GM18502 (cell line): ENCODE results near the gene NEDD4.
"Not testable (repeated sequence)": the region's sequence is repeated elsewhere in the genome, so short reads cannot be mapped to it uniquely, and the experiment has no call there.

Source experiments
- ATAC-seq: cut with Tn5 transposase; IDR thresholded peaks from one replicate; pipeline ENCODE4 v1.9.1; 2021; ENCODE audit warnings: mild to moderate bottlenecking; ENCODE audit not compliant: unreplicated experiment, poor library complexity

NEDD4 gene

DNA sequence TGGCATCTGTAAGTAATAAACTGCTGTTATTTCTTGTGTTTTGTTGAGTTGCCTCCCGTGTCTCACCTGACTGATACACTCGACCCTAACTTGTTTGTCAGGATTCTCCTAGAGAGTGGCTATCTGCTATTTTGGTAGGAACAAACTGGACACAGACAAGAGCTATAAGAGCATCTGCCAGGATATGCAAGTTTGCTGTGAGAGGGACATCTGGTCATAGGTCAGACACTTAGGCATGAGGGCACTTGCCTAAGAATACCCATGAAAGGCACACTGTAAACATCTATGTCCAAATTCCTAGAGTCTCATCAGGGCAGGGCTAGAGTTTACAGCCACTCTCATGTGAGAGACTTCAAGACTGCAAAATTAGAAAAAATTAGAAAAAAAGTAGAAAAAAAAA is 32.5 kb downstream of the NEDD4 start:
- ATAC-seq: no peak

DNA sequence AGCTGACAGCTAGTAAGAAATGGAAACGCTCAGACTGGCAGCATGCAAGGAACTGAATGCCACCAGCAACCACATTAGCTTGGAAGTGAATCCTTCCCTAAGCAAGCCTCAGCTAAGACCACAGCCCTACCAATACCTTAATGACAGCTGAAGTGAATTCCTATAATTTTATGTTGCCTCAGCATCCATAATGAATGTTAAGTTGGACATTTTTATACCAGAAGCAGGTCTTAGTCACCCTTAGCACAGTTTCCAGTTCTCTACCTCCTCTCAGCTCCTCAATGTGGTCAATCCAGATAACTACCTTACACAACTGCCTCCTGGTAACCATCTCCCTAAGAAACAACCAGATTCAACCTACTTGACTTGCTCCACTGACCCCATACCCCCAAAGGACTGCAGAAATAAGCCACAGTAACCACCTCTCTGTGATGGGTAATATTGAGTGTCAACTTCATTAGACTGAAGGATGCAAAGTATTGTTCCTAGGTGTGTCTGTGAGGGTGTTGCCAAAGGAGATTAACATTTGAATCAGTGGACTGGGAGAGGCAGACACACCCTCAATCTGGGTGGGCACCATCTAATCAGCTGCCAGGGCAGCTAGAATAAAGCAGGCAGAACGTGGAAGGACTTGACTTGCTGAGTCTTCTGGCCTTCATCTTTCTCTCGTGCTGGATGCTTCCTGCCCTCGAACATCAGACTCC is 33.5 kb downstream of the NEDD4 start:
- no peak for ATAC-seq

DNA sequence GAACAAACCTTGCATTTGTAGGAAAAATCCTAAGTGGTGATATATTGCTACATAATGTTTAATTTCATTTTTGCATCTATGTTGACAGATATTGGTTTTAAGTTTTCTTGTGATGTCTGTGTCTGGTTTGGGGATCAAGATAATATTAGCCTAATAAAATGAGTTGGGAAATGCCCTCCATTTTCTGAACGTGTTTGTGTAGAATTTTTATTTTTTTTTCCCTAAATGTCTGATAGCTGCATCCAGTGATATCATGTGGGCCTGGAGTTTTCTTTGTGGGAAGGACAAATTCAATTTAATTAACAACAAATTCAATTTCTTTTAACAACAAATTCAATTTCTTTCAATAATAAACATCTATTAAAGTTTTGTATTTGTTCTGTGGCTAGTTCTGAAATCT is 35.1 kb downstream of the NEDD4 start:
- ATAC-seq: no peak

DNA sequence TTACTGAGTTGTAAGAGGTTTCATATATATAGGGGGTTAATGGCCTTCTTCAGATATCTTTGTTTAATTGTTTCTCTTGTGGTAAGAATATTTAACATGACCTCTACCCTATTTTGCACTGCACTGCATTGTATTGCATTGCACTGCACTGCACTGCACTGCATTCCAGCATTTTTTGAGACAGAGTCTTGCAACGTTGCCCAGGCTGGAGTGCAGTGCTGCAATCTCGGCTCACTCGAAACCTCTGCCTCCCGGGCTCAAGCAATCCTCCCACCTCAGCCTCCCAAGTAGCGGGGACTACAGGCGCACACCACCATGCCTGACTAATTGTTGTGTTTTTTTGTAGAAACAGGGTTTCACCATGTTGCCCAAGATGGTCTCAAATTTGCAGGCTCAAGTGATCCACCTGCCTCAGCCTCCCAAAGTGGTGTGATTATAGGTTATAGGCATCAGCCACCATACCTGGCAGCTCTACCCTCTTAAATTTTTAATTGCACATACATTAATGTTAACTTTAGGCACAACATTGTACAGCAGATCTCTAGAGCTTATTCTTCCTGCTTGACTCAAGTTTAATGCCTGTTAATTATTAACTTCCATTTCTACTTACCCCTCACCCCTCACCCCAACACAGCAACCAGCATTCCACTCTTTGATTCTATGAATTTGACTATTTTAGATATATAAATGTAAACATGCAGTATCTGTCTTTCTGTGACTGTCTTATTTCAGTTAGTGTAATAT is 38.4 kb downstream of the NEDD4 start:
- no peak for ATAC-seq

DNA sequence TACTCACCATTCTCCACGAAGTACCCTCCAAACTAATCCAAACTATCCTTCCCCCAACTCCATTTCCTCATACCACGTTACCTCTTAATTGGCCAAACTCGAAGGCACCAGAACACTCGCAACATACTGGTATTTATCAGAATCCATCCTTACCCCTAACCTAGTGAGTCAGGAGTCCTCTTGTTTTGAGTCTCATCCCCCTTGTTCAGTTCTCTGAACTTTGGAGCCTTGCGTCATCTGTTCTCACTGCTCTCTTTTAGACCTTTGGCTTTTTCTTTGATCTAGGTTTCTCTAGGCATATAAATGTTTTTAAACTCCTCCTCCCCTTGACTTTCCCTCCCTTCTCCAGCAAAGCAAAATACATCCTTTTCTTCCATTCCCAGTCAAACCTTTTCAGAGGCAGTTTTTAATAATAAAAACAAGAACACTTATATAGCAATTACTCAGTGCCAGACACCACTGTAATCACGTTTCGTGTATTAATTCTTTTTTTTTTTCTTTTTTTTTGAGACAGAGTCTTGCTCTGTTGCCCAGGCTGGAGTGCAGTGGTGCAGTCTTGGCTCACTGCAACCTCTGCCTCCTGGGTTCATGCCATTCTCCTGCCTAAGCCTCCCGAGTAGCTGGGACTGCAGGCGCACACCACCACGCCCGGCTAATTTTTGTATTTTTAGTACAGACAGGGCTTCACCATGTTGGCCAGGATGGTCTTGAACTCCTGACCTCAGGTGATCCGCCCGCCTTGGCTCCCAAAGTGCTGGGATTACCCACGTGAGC is 40.7 kb downstream of the NEDD4 start:
- not testable (repeated sequence) for ATAC-seq

DNA sequence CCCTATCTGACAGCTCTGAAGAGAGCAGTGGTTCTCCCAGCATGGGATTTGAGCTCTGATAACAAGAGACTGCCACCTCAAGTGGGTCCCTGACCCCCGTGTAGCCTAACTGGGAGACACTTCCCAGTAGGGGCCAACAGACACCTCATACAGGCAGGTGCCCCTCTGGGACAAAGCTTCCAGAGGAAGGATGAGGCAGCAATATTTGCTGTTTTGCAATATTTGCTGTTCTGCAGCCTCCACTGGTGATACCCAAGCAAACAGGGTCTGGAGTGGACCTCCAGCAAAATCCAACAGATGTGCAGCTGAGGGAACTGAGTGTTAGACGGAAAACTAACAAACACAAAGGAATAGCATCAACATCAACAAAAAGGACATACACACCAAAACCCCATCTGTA is 48.8 kb downstream of the NEDD4 start:
- not testable (repeated sequence) for ATAC-seq

DNA sequence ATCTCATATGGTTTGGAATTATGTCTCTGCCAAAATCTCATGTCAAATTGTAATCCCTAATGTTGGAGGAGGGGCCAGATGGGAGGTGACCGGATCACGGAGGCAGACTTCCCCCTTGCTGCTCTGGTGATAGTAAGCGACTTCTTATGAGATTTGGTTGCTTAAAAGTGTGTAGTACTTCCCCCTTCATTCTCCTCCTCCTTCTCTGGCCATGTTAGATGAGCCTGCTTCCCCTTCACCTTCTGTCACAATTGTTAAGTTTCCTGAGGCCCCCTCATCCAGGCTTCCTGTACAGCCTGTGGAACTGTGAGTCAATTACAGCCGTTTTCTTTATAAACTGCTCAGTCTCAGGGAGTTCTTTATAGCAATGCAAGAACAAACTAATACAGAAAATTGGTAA is 51.1 kb downstream of the NEDD4 start:
- ATAC-seq: no peak

DNA sequence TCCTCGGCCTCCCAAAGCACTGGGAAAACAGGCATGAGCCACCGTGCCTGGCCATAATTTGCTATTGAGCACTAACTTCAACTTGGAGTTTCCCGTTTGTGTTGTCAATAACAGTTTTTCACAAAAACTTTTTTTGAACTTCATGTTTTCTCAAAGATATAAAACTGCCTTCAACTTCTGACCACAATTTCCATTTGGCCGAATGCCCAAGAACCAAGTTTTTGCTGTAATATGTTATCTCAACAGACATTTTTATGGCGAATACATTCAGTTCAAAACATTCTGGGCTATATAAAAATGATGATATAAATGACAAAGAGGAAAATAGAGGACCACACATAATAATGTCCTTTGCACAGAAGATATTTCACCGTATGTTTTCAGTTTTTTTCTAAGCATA is 56.4 kb downstream of the NEDD4 start:
- no peak for ATAC-seq

DNA sequence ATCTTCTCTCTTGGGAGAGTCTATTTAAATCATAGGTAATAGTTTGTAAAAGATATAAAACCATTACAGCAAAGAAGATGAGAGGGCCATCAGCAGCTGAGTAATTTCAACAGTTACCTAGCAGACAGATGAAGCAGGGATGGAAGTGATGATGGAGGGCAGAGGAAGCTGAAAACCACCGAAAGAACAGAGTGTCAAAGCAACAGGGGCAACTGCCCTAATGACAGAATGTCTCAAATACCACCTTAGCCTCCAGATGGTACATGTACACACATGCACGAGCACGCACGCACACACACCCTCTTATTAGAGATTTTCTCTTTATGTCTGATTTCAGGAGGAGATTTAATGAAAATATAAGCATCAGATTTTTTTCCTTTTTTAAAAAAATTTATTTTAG is 64.5 kb downstream of the NEDD4 start:
- ATAC-seq: no peak

DNA sequence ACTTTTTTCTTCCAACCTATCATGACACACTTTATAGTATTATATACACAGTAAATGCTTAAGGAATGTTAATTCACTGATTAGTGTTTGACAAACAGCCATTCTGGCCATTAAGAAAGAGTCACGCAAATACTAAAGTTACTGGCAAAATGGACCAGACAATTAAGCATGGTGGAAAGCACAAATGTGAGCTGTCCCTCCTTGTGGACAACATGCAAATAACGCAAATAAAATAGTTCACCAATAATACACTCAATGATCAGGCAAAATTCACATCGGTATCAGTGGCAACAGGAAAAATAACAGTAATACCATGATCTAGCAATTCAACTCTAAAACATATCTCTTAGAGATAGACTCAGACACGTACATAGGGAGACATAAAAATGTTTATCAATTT is 71.7 kb downstream of the NEDD4 start:
- no peak for ATAC-seq

DNA sequence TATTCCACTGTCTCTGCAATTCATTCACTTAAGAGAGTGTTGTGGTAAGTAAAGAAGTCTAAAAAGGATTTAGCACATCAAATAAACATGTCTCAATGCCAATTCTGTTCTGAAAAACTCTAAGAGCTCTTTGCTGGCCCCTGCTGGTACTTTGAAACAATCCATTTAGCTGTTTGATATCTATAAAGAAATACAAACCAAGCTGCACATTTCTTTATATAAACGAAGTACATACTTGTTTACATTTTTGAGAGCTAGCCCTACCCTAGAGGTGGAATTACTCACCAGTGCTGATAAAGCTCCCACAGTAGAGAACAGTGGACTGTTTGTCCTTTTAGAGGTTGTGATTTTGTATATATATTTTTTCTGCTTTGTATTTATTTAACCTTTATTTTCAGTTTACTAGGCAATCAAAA is 75.5 kb downstream of the NEDD4 start:
- no peak for ATAC-seq

DNA sequence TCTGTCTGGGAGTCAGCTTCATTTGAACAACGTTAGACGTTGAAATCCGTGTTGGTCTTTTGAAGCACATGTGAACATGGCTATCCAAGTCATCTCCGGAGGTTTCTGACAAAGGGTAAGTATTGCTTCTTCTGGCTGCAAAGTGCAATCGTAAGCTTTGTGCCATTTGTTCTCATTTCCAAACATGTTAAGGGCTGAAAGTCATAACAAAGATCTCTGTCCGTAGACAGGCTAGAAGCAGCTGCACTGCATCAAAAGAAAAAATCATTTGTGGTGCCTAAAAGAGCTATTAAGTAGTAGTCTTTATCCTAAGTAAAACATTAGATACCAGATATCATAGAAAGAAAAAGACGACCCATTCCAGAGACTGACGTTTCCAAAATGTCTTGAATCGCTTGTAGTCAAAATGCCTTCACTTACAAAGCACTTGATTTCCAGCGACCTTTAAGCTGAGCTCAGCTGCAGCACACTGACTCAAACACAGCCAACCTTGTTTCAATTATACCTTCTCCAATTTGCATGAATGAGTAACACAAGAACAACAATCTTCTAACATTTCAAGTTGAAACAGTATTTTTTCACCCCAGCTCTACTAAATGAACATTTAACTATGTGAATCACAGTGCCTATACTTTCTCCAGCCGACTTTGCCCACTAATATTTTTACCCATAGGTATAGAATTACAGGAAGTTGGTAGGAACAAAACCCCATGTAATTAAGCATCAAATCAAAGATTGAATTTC is 76.6 kb downstream of the NEDD4 start:
- no peak for ATAC-seq

DNA sequence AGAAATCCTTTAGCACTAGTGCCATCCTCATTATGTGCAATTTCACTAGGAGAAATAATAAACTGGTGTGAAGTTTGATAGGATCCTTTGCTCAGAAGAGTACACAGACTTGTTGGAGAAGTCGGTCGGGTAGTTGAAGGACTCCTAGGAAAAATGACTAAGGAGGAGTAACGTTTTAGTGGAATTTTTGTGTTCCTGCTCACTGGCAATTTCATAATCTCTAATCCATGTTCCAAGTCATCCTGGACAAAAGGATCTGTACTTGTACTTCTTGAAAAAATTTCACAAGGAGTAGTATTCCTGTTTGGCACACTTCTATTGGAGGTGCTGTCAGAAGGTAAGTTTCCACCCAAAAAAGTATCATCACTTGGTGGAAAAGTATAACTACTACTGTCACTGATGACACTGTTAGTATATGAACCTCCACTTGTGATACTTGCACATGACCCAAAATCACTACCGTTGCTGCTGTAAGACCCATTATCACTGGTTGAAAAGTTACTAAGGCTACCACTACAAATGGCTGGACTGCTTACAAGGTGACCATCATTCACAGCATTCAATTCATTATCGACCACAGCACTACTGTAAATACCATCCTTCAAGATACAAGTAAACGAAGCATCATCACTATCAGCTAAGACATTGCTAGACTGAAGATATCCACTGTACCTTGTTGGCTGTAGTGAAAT is 77.4 kb downstream of the NEDD4 start:
- no peak for ATAC-seq

DNA sequence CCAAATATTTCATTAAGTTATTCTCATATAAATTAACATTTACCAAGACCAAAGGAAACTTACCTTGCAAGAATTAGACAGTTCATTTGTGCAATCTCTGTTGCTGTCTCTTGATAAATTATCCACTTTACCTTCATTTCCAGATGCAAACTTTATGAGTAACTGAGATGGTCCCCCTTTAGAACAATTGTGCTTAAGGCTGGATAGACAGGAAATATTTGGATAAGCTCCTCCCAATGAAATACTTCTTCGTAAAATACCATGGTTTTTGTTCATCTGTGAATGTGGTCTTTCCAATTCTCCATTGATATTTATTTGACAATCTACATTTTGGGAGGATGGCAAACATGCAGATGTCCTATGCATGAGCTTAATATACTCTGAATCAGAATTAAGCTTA is 78.2 kb downstream of the NEDD4 start:
- no peak for ATAC-seq

DNA sequence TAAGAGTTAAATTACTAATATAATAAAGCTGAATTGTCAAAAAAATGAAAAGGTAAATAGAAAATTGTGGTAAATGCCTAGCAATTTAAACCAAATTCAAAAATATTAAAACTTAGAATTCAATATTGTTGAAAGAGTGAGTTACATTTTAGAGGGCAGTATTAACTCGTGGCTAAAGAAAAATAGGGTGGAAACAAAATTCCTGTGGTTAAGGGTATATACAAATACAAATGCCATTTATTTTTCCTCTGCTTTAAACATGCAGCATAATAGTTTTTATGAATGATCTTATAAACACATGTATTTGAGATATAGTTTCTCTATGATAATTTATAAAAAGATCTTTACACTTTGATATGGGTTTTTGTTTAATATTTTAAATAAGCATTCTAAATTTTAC is 79.0 kb downstream of the NEDD4 start:
- no peak for ATAC-seq

DNA sequence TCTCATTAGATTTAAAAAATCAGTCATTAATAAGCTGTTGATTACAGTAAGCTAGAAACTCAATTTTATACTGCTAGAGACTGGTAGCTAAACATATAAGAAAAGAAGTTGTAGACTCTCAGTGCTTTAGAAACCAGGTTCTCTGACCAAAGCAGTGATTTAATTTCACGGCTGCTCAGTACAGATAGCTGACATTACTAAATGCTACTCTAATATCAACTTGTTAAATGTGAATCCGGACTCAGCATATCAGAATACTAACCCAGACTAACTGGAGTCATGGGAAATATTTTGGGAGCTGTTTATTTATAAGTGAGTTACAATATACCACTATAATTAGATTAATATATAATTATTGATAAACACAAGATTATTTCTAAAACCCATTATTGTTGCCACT is 80.4 kb downstream of the NEDD4 start:
- no peak for ATAC-seq

DNA sequence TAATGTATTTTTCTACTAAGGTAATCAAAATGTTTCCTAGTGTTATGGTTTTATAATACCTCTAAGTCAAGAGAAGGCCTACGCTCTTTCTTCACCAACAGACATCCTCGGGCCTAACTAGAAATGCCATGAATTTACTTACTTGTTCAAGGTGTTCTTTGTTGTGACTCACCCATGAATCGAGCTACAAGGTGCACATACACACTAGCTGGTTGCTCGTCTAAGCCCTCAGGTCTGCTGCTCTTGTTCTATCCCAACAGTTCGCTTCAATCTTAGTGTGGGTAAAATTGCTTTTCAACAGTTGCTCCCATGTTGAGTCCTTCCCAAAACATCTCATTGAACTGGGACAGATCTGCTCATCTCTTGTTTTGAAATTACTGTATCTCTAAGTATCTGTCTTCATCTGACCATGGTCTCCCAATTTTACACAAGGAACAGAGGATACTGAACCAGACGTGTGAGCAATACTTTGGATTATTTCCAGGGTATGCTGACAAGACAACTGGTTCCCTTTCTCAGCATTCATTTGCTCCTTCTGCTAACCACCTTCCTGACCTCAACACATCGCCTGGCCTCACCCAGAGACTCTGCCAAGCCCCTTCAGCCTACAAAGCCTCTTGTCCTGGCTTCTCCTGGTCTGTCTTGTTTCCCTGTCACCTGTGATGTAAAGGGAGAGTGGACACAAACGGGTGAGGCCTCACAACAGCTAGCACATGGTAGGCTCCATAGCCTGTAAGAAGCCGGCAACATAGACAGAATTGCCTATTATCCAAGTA is 84.2 kb downstream of the NEDD4 start:
- ATAC-seq: no peak

DNA sequence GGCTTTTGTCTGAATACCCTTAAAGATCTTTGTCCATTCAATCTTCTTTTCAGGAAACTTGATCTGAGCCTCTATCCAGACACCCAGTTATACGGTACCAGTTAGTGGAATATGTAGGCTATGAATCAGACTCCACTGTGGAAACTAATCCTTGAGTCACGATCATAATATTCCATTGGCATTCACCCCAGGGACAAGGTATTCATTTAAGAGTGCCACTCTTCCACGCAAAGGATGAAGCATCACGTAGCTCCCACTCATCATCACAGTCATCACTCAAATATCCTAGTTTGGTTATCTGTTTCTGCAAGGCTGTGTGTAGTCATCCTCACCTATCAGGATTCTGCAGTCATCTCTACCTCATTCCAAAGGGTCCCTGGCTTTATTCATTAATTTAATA is 85.6 kb downstream of the NEDD4 start:
- ATAC-seq: no peak

DNA sequence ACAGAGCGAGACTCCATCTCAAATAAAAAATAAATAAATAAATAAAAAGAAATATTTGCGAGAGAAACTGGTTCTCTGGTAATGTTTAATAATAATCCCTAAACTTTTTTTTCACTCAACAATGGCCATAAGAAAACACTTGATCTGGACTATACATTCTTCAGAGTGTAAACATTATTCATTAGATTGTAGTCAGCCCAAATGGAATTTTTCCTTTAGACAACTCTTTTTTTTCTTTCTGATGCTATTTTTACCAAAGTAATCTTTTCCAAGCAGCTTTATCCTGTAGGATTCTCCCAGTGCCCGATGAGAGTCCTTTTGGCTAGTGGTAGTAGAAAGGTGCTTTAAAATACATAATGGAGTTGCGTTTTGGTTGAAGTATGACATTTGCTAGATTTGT is 90.4 kb downstream of the NEDD4 start:
- ATAC-seq: no peak
